ENCODE measurements around the gene GPR157.

Gene GPR157

DNA sequence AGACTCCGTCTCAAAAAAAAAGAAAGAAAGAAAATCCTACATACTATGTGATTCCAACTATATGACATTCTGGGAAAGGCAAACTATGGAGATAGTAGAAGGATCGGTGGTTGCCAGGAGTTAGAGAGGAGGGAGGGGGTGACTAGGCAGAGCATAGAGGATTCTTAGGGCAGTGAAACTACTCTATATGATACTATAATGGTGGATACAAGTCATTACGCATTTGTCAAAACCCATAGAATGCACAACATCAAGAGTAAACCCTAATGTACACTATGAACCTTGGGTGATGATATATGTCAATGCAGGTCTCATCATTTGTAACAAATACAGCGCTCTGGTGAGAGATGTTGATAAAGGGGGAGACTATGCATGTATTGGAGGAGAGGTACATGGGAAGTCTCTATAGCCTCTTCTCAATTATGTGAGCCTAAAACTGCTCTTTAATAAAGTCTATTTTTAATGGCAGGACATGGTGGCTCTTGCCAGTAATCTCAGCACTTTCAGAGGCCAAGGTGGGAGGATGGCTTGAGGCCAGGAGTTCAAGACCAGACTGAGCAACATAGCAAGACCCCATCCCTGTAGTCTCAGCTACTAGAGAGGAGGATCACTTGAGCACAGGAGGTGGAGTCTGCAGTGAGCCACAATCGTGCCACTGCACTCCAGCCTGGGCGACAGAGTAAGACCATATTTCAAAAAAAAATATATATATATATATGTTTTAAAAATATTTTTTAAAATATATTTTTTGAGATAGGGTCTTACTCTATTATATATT lies 76.4 kb downstream of the GPR157 start:
- H3K27me3 ChIP-seq, result no peaks in the 10 kb centered on the region
- no peaks in the 10 kb centered on the region for H3K4me1 ChIP-seq
- TF ChIP-seq, protein P1, sequence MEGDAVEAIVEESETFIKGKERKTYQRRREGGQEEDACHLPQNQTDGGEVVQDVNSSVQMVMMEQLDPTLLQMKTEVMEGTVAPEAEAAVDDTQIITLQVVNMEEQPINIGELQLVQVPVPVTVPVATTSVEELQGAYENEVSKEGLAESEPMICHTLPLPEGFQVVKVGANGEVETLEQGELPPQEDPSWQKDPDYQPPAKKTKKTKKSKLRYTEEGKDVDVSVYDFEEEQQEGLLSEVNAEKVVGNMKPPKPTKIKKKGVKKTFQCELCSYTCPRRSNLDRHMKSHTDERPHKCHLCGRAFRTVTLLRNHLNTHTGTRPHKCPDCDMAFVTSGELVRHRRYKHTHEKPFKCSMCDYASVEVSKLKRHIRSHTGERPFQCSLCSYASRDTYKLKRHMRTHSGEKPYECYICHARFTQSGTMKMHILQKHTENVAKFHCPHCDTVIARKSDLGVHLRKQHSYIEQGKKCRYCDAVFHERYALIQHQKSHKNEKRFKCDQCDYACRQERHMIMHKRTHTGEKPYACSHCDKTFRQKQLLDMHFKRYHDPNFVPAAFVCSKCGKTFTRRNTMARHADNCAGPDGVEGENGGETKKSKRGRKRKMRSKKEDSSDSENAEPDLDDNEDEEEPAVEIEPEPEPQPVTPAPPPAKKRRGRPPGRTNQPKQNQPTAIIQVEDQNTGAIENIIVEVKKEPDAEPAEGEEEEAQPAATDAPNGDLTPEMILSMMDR (IDR thresholded peaks at IDR 0.05; ENCODE audit: low read depth, low read length), result no peak
- H3K9me3 ChIP-seq, result no peaks in the 10 kb centered on the region
- H3K4me3 ChIP-seq (ENCODE audit: low read depth, low read length), result no peak overlapping the region
- no peak for DNase-seq
- no peaks in the 10 kb centered on the region for H3K36me3 ChIP-seq

DNA sequence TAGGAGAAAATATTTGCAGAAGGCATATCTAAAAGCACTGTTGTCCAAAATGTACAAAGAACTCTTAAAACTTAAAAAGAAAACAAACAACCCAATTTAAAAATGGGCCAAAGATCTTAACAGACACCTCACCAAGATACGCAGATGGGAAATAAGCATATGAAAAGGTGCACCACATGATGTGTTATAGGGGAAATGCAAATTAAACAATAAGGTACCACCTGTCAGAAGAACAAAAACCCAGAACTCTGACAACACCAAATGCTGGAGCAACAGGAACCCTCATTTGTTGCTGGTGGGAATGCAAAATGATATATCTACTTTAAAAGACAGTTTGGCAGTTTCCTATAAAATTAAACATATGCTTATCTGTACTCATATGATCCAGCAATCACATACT lies 77.5 kb downstream of the GPR157 start:
- DNase-seq, result no peak
- Histone ChIP-seq H3K27me3 (no peaks in the 10 kb centered on the region), H3K9me3 (no peaks in the 10 kb centered on the region), H3K4me1 (no peaks in the 10 kb centered on the region), H3K4me3 (ENCODE audit: low read depth, low read length) (no peak overlapping the region), H3K36me3 (no peaks in the 10 kb centered on the region)
- TF ChIP-seq, protein P1 (IDR thresholded peaks at IDR 0.05; ENCODE audit: low read depth, low read length), result no peak

DNA sequence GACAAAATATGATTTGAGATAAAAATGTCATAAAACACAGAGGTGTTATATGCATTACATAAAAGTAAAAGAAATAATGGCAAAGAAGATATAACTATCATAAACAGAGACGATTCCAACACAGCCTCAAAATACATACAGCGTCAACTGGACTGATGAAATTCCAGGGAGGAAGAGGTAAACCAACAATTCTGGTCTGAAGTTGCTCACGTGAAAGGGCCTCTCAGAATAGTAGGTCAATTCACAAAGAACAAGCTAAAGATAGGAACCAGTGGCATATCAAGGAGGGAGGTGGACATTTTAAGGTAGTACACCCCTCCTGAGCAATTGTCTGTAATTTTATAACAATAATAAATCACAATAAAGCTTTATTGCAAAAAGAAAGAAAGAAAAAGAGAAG lies 78.1 kb downstream of the GPR157 start:
- Histone ChIP-seq H3K36me3 (no peaks in the 10 kb centered on the region), H3K4me3 (ENCODE audit: low read depth, low read length) (no peak overlapping the region), H3K27me3 (no peaks in the 10 kb centered on the region), H3K9me3 (no peaks in the 10 kb centered on the region), H3K4me1 (no peaks in the 10 kb centered on the region)
- no peak for DNase-seq
- TF ChIP-seq, protein P1 (IDR thresholded peaks at IDR 0.05; ENCODE audit: low read depth, low read length), result no peak

Data from BE2C (cell line).